HepG2 (cell line): ENCODE measurements around the gene TRIM37.

Source experiments
- JUND ChIP-seq: sonication (generic); formaldehyde crosslinking; IDR thresholded peaks from 2 replicates; pipeline ENCODE4 v1.8.0; 2022; ENCODE audit warnings: mild to moderate bottlenecking, missing genetic modification reagents
- MIER2 ChIP-seq: IDR thresholded peaks from 2 replicates; pipeline ENCODE4 v1.6.1; 2016; ENCODE audit warnings: missing biosample characterization, missing genetic modification reagents
- SIN3B ChIP-seq: fragments of 150-350 bp; IDR thresholded peaks from 2 replicates; pipeline ENCODE4 v1.6.1; 2014; ENCODE audit warnings: low read length
- TBP ChIP-seq: sonication (generic); formaldehyde crosslinking; IDR thresholded peaks from 2 replicates; pipeline ENCODE4 v1.5.0; 2020; ENCODE audit warnings: missing genetic modification reagents
- ZNF766 ChIP-seq: sonication (generic); formaldehyde crosslinking; IDR thresholded peaks from 2 replicates; pipeline ENCODE4 v1.5.0; 2020; ENCODE audit warnings: missing genetic modification reagents, borderline replicate concordance
- TF ChIP-seq, protein P1 (sequence below): sonication (generic); formaldehyde crosslinking; IDR thresholded peaks from 2 replicates; pipeline ENCODE4 v1.5.0; 2020; ENCODE audit warnings: mild to moderate bottlenecking, missing genetic modification reagents
- TF ChIP-seq, protein P2 (sequence below): sonication (generic); formaldehyde crosslinking; IDR thresholded peaks from 2 replicates; pipeline ENCODE4 v1.4.0; 2020; ENCODE audit warnings: missing genetic modification reagents
- TF ChIP-seq, protein P3 (sequence below): sonication (generic); formaldehyde crosslinking; IDR thresholded peaks from 2 replicates; pipeline ENCODE4 v1.5.0; 2020; ENCODE audit warnings: mild to moderate bottlenecking, missing genetic modification reagents, moderate library complexity
- TF ChIP-seq, protein P4 (sequence below): sonication (generic); formaldehyde crosslinking; IDR thresholded peaks from 2 replicates; pipeline ENCODE4 v1.4.0; 2020; ENCODE audit warnings: low read depth, missing genetic modification reagents

DNA sequence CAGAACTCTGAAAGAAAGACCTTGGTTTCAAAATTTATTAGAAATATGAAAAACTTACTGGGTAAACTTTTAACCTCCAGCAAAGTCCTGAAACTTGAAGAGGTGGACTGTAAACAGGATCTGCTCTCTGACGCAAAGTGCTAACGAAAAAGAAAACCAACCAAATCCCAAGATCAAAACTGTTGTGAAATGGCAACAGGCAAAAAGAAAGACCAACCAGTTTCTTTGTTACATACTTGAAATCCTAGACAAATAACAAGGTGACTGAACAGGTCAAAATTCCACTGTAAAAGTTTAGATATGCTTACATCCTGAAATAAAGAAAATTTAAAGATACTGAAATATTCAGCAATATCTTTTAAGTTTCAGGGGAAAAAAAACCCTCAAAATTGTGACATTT is 44.2 kb downstream of the TRIM37 start:
- TF ChIP-seq TBP (CRISPR knock-in tag) (no peak), SIN3B (no peak), ZNF766 (CRISPR knock-in tag) (no peak), JUND (CRISPR knock-in tag) (no peak), MIER2 (CRISPR knock-in tag) (no peak)
- TF ChIP-seq, protein P1, sequence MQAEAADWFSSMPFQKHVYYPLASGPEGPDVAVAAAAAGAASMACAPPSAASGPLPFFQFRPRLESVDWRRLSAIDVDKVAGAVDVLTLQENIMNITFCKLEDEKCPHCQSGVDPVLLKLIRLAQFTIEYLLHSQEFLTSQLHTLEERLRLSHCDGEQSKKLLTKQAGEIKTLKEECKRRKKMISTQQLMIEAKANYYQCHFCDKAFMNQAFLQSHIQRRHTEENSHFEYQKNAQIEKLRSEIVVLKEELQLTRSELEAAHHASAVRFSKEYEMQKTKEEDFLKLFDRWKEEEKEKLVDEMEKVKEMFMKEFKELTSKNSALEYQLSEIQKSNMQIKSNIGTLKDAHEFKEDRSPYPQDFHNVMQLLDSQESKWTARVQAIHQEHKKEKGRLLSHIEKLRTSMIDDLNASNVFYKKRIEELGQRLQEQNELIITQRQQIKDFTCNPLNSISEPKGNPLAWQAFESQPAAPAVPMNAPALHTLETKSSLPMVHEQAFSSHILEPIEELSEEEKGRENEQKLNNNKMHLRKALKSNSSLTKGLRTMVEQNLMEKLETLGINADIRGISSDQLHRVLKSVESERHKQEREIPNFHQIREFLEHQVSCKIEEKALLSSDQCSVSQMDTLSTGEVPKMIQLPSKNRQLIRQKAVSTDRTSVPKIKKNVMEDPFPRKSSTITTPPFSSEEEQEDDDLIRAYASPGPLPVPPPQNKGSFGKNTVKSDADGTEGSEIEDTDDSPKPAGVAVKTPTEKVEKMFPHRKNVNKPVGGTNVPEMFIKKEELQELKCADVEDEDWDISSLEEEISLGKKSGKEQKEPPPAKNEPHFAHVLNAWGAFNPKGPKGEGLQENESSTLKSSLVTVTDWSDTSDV = no peak
- TF ChIP-seq, protein P2, sequence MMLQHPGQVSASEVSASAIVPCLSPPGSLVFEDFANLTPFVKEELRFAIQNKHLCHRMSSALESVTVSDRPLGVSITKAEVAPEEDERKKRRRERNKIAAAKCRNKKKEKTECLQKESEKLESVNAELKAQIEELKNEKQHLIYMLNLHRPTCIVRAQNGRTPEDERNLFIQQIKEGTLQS (CRISPR knock-in tag) = no peak
- TF ChIP-seq, protein P3, sequence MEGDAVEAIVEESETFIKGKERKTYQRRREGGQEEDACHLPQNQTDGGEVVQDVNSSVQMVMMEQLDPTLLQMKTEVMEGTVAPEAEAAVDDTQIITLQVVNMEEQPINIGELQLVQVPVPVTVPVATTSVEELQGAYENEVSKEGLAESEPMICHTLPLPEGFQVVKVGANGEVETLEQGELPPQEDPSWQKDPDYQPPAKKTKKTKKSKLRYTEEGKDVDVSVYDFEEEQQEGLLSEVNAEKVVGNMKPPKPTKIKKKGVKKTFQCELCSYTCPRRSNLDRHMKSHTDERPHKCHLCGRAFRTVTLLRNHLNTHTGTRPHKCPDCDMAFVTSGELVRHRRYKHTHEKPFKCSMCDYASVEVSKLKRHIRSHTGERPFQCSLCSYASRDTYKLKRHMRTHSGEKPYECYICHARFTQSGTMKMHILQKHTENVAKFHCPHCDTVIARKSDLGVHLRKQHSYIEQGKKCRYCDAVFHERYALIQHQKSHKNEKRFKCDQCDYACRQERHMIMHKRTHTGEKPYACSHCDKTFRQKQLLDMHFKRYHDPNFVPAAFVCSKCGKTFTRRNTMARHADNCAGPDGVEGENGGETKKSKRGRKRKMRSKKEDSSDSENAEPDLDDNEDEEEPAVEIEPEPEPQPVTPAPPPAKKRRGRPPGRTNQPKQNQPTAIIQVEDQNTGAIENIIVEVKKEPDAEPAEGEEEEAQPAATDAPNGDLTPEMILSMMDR (CRISPR knock-in tag) = no peak
- TF ChIP-seq, protein P4, sequence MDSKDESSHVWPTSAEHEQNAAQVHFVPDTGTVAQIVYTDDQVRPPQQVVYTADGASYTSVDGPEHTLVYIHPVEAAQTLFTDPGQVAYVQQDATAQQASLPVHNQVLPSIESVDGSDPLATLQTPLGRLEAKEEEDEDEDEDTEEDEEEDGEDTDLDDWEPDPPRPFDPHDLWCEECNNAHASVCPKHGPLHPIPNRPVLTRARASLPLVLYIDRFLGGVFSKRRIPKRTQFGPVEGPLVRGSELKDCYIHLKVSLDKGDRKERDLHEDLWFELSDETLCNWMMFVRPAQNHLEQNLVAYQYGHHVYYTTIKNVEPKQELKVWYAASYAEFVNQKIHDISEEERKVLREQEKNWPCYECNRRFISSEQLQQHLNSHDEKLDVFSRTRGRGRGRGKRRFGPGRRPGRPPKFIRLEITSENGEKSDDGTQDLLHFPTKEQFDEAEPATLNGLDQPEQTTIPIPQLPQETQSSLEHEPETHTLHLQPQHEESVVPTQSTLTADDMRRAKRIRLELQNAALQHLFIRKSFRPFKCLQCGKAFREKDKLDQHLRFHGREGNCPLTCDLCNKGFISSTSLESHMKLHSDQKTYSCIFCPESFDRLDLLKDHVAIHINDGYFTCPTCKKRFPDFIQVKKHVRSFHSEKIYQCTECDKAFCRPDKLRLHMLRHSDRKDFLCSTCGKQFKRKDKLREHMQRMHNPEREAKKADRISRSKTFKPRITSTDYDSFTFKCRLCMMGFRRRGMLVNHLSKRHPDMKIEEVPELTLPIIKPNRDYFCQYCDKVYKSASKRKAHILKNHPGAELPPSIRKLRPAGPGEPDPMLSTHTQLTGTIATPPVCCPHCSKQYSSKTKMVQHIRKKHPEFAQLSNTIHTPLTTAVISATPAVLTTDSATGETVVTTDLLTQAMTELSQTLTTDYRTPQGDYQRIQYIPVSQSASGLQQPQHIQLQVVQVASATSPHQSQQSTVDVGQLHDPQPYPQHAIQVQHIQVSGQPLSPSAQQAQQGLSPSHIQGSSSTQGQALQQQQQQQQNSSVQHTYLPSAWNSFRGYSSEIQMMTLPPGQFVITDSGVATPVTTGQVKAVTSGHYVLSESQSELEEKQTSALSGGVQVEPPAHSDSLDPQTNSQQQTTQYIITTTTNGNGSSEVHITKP (CRISPR knock-in tag) = no peak
